GM21576 (cell line): ENCODE measurements around the gene CHODL.

Experiments used
- ATAC-seq: cut with Tn5 transposase; IDR thresholded peaks from one replicate; pipeline ENCODE4 v1.9.1; 2021; ENCODE audit warnings: mild to moderate bottlenecking, moderate library complexity; ENCODE audit not compliant: unreplicated experiment

Gene CHODL

GRCh38 chr21:18244671-18245463 is at the start of gene CHODL:
CHODL (plus strand) TSS chr21:18244833; CDS start chr21:18245224, 391 bp downstream.
- ATAC-seq, result no peak

GRCh38 chr21:18204931-18205330 is 39.7 kb upstream of the CHODL start:
- no peak for ATAC-seq

- no peak for ATAC-seq
Observed at GRCh38 chr21:18218331-18218730, 26.3 kb upstream of the CHODL start.

- ATAC-seq, result no peak
Observed at GRCh38 chr21:18220498-18220897, 24.1 kb upstream of the CHODL start.

GRCh38 chr21:18222346-18222745 is 22.3 kb upstream of the CHODL start:
- no peak for ATAC-seq

- no peak for ATAC-seq
Observed at GRCh38 chr21:18228060-18228739, 16.4 kb upstream of the CHODL start.

GRCh38 chr21:18235545-18235944 is 9.1 kb upstream of the CHODL start:
- no peak for ATAC-seq

- no peak for ATAC-seq
Observed at GRCh38 chr21:18245464-18245967, 883 bp downstream of the CHODL start.

GRCh38 chr21:18248171-18248570 is 3.5 kb downstream of the CHODL start:
- no peak for ATAC-seq

GRCh38 chr21:18249672-18250071 is 5.0 kb downstream of the CHODL start:
- ATAC-seq, result no peak

GRCh38 chr21:18251065-18251464 is 6.4 kb downstream of the CHODL start:
- ATAC-seq, result no peak

- no peak for ATAC-seq
Observed at GRCh38 chr21:18252256-18252655, 7.6 kb downstream of the CHODL start.

GRCh38 chr21:18252680-18253079 is 8.0 kb downstream of the CHODL start:
- ATAC-seq, result no peak

- no peak for ATAC-seq
Observed at GRCh38 chr21:18253221-18253620, 8.6 kb downstream of the CHODL start.

- ATAC-seq, result no peak
Observed at GRCh38 chr21:18253799-18254198, 9.2 kb downstream of the CHODL start.

- no peak for ATAC-seq
Observed at GRCh38 chr21:18265944-18266343, 21.3 kb downstream of the CHODL start.

GRCh38 chr21:18267496-18267895 is 22.9 kb downstream of the CHODL start:
- ATAC-seq, result no peak

GRCh38 chr21:18268906-18269305 is 24.3 kb downstream of the CHODL start:
- no peak for ATAC-seq

GRCh38 chr21:18269856-18270255 is 25.2 kb downstream of the CHODL start:
- ATAC-seq, result no peak

GRCh38 chr21:18273400-18273799 is 28.8 kb downstream of the CHODL start:
- no peak for ATAC-seq

GRCh38 chr21:18274370-18274769 is 29.7 kb downstream of the CHODL start:
- ATAC-seq, result no peak

- no peak for ATAC-seq
Observed at GRCh38 chr21:18275781-18276180, 31.1 kb downstream of the CHODL start.
